Mucosa of stomach (tissue), 1 donor: ENCODE measurements around the gene SLC22A23.

Source experiments
- H3K27me3 ChIP-seq: one replicate; pipeline ENCODE4 v1.7.0; 2013; ENCODE audit warnings: mild to moderate bottlenecking, low read length; ENCODE audit not compliant: control insufficient read depth, insufficient read depth
- H3K36me3 ChIP-seq: one replicate; pipeline ENCODE4 v1.7.0; 2013; ENCODE audit warnings: low read length; ENCODE audit not compliant: control insufficient read depth, insufficient read depth
- H3K4me1 ChIP-seq: one replicate; pipeline ENCODE4 v1.7.0; 2013; ENCODE audit warnings: mild to moderate bottlenecking, low read length; ENCODE audit not compliant: control insufficient read depth, insufficient read depth
- H3K4me3 ChIP-seq: one replicate; pipeline ENCODE4 v1.7.0; 2013; ENCODE audit warnings: low read length
- H3K9ac ChIP-seq: one replicate; pipeline ENCODE4 v1.7.0; 2013; ENCODE audit warnings: mild to moderate bottlenecking, low read length, moderate library complexity
- H3K9me3 ChIP-seq: one replicate; pipeline ENCODE4 v1.7.0; 2013; ENCODE audit warnings: mild to moderate bottlenecking, low read length, moderate library complexity; ENCODE audit not compliant: control insufficient read depth
- donor health status: Pancreatic carcinoma.

SLC22A23 gene

DNA sequence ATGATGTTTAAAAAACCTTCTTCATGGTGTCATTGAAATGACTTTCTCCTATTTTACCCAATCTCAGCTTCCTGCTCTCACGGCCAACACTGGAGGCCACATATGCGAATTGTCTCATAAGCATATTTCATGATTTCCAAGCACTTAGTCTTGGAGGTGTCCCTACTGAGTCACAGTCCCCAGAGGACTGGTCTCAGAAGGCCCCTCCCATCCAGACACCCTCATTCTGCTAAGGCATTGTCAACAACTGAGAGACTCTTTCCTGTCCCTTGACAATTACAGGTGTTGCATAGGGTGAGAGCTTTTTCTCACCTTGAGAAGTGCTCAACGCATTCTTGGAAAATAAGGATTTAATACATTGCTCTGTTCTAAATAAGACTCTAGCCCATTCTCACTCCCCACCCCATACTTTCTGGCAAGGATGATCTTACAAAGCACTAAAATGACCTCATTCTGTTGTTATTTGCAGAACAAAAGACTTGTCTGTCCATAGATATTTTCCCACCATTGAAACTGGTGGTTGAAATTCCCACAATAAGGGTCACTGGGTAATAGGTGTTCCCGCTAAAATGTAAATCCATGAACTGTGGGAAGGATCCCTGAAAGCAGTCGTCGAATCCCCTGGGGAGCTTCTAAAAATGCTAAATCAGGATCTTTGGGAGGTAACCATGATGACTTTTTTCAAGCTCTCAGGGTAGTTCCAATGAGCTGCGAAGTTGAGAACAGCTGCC, 32.3 kb upstream of the SLC22A23 start:
- no peaks in the 10 kb centered on the region for H3K9me3 ChIP-seq
- peaks cover 13% of the 10 kb centered on the region for H3K27me3 ChIP-seq
- no peak overlapping the region for H3K9ac ChIP-seq
- no peaks in the 10 kb centered on the region for H3K36me3 ChIP-seq
- no peak overlapping the region for H3K4me3 ChIP-seq
- no peaks in the 10 kb centered on the region for H3K4me1 ChIP-seq

DNA sequence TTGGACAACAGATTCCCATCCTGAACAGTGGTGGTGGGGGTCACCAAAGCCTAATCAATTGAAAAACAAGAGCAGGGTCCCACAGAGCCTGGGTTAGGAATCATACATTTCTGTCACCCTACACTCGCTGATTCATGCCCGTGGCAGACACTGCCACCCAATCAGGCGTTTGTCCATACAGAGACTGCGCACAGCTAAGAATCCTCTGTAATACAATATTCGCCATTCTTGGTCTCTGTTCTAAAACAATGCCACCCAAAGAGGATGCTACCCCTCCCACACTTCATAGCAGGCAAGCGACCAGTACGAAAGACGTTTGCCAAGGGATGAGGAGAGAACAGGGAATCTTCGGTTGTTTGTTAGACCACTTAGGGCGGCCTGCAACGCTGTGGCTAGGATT, 28.1 kb upstream of the SLC22A23 start:
- Histone ChIP-seq H3K9ac (no peak overlapping the region), H3K4me3 (no peak overlapping the region), H3K4me1 (no peaks in the 10 kb centered on the region), H3K27me3 (peaks cover 9% of the 10 kb centered on the region), H3K36me3 (no peaks in the 10 kb centered on the region), H3K9me3 (peaks cover 3% of the 10 kb centered on the region)

DNA sequence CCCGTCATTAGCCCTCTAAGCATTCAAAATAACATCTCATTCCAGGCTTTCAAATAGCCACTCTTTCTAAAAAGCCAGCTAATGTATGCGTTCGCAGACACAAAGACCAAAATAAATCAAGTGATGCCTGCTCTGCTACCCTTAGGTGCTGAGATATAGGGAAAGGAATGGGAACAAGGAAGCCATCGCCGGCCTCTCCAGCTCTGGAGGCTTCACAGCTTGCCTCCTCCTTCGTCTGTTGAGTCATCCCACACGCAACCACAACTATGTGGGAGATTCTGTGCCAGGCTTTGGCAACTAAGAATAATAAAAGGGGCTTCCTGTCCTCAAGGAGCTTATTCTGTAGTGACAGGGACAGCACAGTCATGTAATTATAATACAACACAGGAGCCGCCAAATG, 27.3 kb upstream of the SLC22A23 start:
- Histone ChIP-seq H3K36me3 (no peaks in the 10 kb centered on the region), H3K4me1 (no peaks in the 10 kb centered on the region), H3K9ac (no peak overlapping the region), H3K4me3 (no peak overlapping the region), H3K9me3 (peaks cover 5% of the 10 kb centered on the region), H3K27me3 (peaks cover 9% of the 10 kb centered on the region)

DNA sequence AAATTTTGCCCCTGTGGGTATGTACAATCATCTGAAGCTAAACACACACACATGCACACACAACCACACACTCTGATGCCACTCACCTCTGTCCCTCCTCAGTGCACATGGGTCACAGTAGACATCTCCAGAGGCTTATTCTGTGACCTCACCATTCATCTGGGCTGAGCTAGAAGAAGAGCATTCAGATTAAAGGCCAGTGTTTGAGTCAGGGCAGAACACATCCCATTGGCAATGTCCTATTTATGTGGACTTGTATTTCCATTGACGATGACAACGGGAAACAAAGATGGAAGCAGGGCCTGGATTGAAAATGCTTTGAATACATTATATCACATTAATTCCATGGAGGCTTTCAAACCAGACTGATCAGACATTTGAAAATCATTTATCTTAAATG, 26.8 kb upstream of the SLC22A23 start:
- Histone ChIP-seq H3K4me1 (no peaks in the 10 kb centered on the region), H3K4me3 (no peak overlapping the region), H3K36me3 (no peaks in the 10 kb centered on the region), H3K9me3 (peaks cover 5% of the 10 kb centered on the region), H3K27me3 (peaks cover 9% of the 10 kb centered on the region), H3K9ac (no peak overlapping the region)

DNA sequence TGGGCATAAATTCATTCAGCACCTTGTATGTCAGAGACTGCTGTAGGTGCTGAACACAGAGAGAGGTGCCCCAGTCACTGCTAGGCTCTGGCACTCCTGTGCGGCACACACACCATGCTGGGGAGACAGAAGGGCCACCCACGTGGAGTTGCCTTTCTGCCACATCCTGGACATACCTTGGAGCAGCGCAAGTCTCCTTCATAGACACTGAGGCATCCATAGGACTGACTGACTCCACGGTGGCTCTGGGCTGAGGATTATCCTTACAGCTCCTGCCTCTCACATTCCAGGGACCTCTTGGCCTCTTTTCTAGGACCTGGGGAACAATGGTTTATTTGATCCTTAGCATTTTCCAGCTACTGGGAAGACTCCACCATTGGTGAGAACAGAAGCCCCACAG, 26.0 kb upstream of the SLC22A23 start:
- no peak overlapping the region for H3K9ac ChIP-seq
- H3K36me3 ChIP-seq, result no peaks in the 10 kb centered on the region
- peaks cover 5% of the 10 kb centered on the region for H3K9me3 ChIP-seq
- H3K4me1 ChIP-seq, result no peaks in the 10 kb centered on the region
- H3K27me3 ChIP-seq, result peaks cover 9% of the 10 kb centered on the region
- H3K4me3 ChIP-seq, result no peak overlapping the region

DNA sequence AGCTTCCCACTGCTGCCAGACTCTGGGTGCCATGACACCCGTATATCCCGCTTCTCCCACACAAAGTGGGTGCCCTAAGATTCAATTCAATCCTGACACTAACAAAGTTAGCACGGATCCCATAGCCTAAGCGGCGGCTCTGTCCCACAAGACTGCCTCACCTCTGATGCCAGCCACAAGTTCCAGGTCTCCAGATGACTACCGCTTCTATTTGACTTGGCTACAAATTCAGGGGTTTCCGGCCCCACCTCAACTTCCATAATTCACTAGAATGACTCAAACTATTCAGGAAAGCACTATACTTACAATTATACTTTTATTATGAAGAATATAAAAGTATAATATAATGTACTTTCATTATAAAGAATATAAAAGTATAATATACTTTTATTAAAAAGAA, 24.8 kb upstream of the SLC22A23 start:
- Histone ChIP-seq H3K27me3 (peaks cover 5% of the 10 kb centered on the region), H3K9ac (no peak overlapping the region), H3K4me1 (no peaks in the 10 kb centered on the region), H3K4me3 (no peak overlapping the region), H3K9me3 (peaks cover 5% of the 10 kb centered on the region), H3K36me3 (no peaks in the 10 kb centered on the region)

DNA sequence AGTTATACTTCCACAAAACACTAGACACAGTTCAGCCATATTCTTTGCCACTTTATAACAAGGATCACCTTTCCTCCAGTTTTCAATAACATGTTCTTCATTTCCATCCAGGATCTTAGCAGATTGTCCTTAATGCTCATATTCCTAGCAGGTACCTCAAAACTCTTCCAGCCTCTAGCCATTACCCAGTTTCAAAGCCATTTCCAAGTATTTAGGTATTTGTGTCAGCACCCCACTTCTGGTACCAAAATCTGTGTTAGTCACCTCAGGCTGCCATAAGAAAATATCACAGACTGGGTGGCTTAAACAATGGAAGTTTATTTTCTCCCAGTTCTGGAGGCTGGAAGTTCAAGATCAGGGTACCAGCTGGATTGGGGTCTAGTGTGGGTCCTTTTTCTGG, 23.2 kb upstream of the SLC22A23 start:
- H3K36me3 ChIP-seq, result no peaks in the 10 kb centered on the region
- H3K9ac ChIP-seq, result no peak overlapping the region
- H3K27me3 ChIP-seq, result peaks cover 5% of the 10 kb centered on the region
- no peak overlapping the region for H3K4me3 ChIP-seq
- no peaks in the 10 kb centered on the region for H3K4me1 ChIP-seq
- H3K9me3 ChIP-seq, result peaks cover 5% of the 10 kb centered on the region

DNA sequence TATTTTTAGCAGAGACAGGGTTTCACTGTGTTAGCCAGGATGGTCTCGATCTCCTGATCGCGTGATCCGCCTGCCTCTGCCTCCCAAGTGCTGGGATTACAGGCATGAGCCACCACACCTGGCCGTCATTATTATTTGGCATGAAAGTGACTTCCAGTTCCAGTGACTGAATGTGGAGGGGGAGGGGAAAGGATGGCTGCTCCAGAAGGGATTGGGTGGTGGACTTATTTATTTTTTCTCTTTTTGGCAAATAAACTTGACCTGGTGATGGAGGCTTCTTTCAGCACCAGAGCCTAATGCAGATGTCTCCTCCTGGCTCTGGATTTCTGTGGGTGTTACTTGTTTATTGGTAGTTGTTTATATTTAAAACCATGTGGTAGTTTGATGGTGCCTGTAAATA, 16.9 kb upstream of the SLC22A23 start:
- Histone ChIP-seq H3K27me3 (no peaks in the 10 kb centered on the region), H3K36me3 (no peaks in the 10 kb centered on the region), H3K9ac (no peak overlapping the region), H3K4me1 (no peaks in the 10 kb centered on the region), H3K9me3 (no peaks in the 10 kb centered on the region), H3K4me3 (no peak overlapping the region)

DNA sequence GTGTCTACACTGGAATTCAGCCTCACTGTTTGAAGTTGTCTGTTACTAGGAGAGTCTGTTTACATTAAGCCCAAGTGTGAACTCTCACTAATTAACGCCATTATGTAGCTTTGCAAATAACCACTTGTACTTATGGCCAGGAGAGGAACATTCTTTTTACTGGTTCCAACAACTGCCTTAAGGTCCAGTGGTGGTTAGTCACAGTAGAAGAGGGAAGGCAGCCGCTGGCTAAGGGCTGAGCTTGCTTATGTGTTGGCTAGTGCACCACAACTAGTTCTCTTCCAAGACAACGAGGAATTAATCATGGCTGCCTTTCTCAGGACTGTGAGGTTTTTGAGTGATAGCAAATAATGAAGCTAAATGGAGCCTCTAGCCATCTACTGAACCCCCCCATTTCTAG, 14.9 kb upstream of the SLC22A23 start:
- Histone ChIP-seq H3K27me3 (no peaks in the 10 kb centered on the region), H3K4me3 (no peak overlapping the region), H3K36me3 (no peaks in the 10 kb centered on the region)

DNA sequence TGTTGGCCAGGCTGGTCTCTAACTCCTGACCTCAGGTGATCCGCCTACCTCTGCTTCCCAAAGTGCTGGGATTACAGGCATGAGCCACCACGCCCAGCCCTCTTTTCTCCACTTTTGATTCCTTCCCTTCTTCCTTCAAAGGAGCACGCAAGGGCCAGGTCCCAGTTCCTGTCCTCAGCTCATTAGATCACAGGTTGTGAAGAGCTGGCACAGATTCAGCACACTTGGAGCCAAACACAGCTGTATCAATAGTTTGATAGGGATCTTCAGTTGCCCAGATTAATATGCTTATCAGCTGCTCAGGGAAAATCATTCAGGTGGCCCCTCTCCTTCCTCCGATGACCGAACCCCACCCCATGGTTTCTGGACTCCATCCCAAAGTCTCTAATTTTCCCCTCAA, 14.4 kb upstream of the SLC22A23 start:
- H3K9me3 ChIP-seq, result no peaks in the 10 kb centered on the region
- H3K4me3 ChIP-seq, result no peak overlapping the region
- no peak overlapping the region for H3K9ac ChIP-seq
- no peaks in the 10 kb centered on the region for H3K27me3 ChIP-seq
- no peaks in the 10 kb centered on the region for H3K36me3 ChIP-seq
- no peaks in the 10 kb centered on the region for H3K4me1 ChIP-seq

More for the DNA sequence above, 14.9 kb upstream of the SLC22A23 start:
- Histone ChIP-seq H3K9ac (no peak overlapping the region), H3K9me3 (no peaks in the 10 kb centered on the region), H3K4me1 (no peaks in the 10 kb centered on the region)

DNA sequence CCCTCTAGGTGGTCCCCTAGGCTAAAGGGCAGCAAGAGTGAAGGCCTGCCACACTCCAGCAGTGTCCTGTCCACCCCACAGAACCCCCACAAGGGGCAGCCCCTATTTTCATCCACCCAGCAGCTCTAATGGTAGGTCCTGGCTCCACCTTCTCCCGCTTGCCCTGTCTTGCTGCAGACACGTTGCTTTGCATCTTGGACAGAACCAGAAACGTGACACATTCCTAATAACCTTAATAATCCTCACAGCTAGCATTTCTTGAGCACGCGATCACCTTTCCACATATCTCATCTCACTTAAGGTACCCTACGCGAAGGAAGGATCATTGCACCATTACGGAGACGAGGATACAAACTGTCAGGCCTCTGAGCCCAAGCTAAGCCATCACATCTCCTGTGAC, 11.7 kb upstream of the SLC22A23 start:
- H3K4me1 ChIP-seq, result no peaks in the 10 kb centered on the region
- H3K4me3 ChIP-seq, result no peak overlapping the region
- H3K9ac ChIP-seq, result no peak overlapping the region
- no peaks in the 10 kb centered on the region for H3K9me3 ChIP-seq
- H3K36me3 ChIP-seq, result no peaks in the 10 kb centered on the region
- H3K27me3 ChIP-seq, result no peaks in the 10 kb centered on the region

DNA sequence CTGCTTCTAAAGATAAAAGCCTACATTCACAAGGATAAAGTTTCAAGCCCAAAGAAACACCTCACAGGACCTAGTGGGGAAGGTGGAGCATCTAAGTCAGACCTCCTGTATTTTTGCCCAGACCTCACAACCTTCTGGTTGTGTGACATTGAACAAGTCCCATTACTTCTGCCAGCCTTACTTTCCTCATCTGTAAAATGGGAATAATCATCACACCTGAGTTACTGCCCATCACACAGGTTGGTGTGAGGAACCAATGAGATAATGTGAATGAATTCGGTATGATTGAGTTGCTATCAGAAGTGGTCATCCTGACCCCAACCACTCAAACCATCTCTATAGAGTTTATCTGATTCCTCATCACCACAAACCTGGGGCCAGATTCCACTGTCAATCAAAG, 11.1 kb upstream of the SLC22A23 start:
- no peak overlapping the region for H3K9ac ChIP-seq
- no peaks in the 10 kb centered on the region for H3K27me3 ChIP-seq
- no peaks in the 10 kb centered on the region for H3K4me1 ChIP-seq
- no peak overlapping the region for H3K4me3 ChIP-seq
- H3K9me3 ChIP-seq, result no peaks in the 10 kb centered on the region
- H3K36me3 ChIP-seq, result no peaks in the 10 kb centered on the region
